HepG2 (cell line): Measurements from ENCODE around the gene LAX1. TPM values are rescaled to one million over a fixed set of nuclear protein-coding genes. Genes with fewer than 3 reads are reported as not detected.

Source experiments
- ATAC-seq: fragments of 200-7000 bp; cut with Tn5 transposase; 3 replicates; pipeline ENCODE4 v1.9.1; 2020; ENCODE audit warnings: mild to moderate bottlenecking, moderate library complexity
- BruUV-seq: library from RNA; stranded (reverse); fragments of 400-500 nt; replicated peaks from 2 replicates; lab custom pipeline; 2021; lab: Mats Ljungman, UMichigan
- CTCF ChIA-PET: fragments of 300-600 bp; formaldehyde crosslinking; extraction: SDS; loops from one replicate; lab custom pipeline; 2021; ENCODE audit warnings: low total read pairs, inconsistent platforms, low intra/inter-chr PET ratio; lab: Yijun Ruan, JAX
- POLR2A ChIA-PET: fragments of 350-600 bp; sonication (Branson Sonifier 250); formaldehyde crosslinking; loops from one replicate; lab custom pipeline; 2020; ENCODE audit warnings: antibody characterized with exemption, inconsistent platforms; lab: Yijun Ruan, JAX
- DNase-seq: peaks from one replicate; pipeline ENCODE4 v3.0.0-alpha.2; 2015; ENCODE audit warnings: low spot score
- FAIRE-seq: peaks from 3 replicates; lab custom pipeline; 2011; peaks lifted over from hg19 to GRCh38; lab: Jason Lieb, UNC
- H2AFZ ChIP-seq: one replicate; pipeline ENCODE4 v1.6.1; 2011; ENCODE audit warnings: low read length, inconsistent platforms
- H3K27ac ChIP-seq: fragments of 300-600 bp; 3 replicates; pipeline ENCODE4 v1.8.0; 2011; ENCODE audit warnings: mixed run types, mild to moderate bottlenecking, mixed read lengths, low read length, inconsistent platforms; ENCODE audit not compliant: insufficient read depth; ENCODE audit errors: extremely low read length
- H3K27me3 ChIP-seq, 2 experiments: fragments of 200-600 bp in 1 of 2; 2 replicates in 1 of 2; 3 replicates in 1 of 2; pipeline versions ENCODE4 v1.6.0 to v1.8.0; 2011; ENCODE audit warnings: low read length in 2 of 2, mild to moderate bottlenecking in 2 of 2, moderate library complexity in 2 of 2, inconsistent platforms in 1 of 2; ENCODE audit not compliant: insufficient read depth in 2 of 2, control insufficient read depth in 1 of 2
- H3K36me3 ChIP-seq, 2 experiments: fragments of 200-600 bp in 1 of 2; replicated peaks in 1 of 2; 2 replicates in 1 of 2; 3 replicates in 1 of 2; pipeline versions ENCODE4 v1.5.1 to v1.8.0; 2011; ENCODE audit warnings: low read length in 2 of 2, inconsistent platforms in 1 of 2; ENCODE audit not compliant: insufficient read depth in 2 of 2, control insufficient read depth in 1 of 2
- H3K4me1 ChIP-seq: 2 replicates; pipeline ENCODE4 v1.5.1; 2012; ENCODE audit warnings: low read length, inconsistent platforms; ENCODE audit not compliant: insufficient read depth
- H3K4me2 ChIP-seq: 2 replicates; pipeline ENCODE4 v1.6.0; 2011; ENCODE audit warnings: low read depth, low read length, inconsistent platforms
- H3K4me3 ChIP-seq, 3 experiments: fragments of 200-600 bp in 1 of 3; sonication (generic), shearing (Covaris generic) in 1 of 3; replicated peaks in 1 of 3; 2 replicates each; pipeline ENCODE4 v1.5.1; 2011 to 2016; ENCODE audit warnings: low read length in 3 of 3, inconsistent platforms in 2 of 3, low read depth in 2 of 3, mild to moderate bottlenecking in 2 of 3, control low read depth in 1 of 3, mixed read lengths in 1 of 3; ENCODE audit not compliant: insufficient read depth in 1 of 3
- H3K79me2 ChIP-seq: one replicate; pipeline ENCODE4 v1.6.1; 2011; ENCODE audit warnings: low read length, inconsistent platforms; ENCODE audit not compliant: insufficient read depth
- H3K9ac ChIP-seq: 2 replicates; pipeline ENCODE4 v1.6.0; 2011; ENCODE audit warnings: mild to moderate bottlenecking, low read depth, low read length, inconsistent platforms; ENCODE audit not compliant: insufficient read depth
- H3K9me3 ChIP-seq: 2 replicates; pipeline ENCODE4 v1.5.1; 2012; ENCODE audit warnings: mild to moderate bottlenecking, low read length
- H4K20me1 ChIP-seq: 2 replicates; pipeline ENCODE4 v1.6.0; 2011; ENCODE audit warnings: inconsistent platforms, mild to moderate bottlenecking, low read length, moderate library complexity; ENCODE audit not compliant: insufficient read depth
- KLF15 ChIP-seq: sonication (generic); formaldehyde crosslinking; IDR thresholded peaks from 2 replicates; pipeline ENCODE4 v1.8.1; 2023; ENCODE audit warnings: borderline replicate concordance, mild to moderate bottlenecking, inconsistent platforms, missing genetic modification reagents, mixed read lengths
- SNAPC5 ChIP-seq: sonication (generic); formaldehyde crosslinking; IDR thresholded peaks from 2 replicates; pipeline ENCODE4 v1.8.1; 2023; ENCODE audit warnings: mild to moderate bottlenecking, missing genetic modification reagents, borderline replicate concordance
- ZNF256 ChIP-seq: sonication (generic); formaldehyde crosslinking; conservative IDR thresholded peaks from 2 replicates; pipeline ENCODE4 v1.4.0; 2020; ENCODE audit warnings: missing genetic modification reagents
- WGBS: methylation state at CpG from one replicate; pipeline ENCODE4 v1.1.6; 2017; ENCODE audit warnings: low lambda C conversion rate; 5-methylcytosine and 5-hydroxymethylcytosine counted together
- in situ Hi-C: cut with HindIII; loops from 2 replicates; pipeline ENCODE4 v1.10.0; 2017; ENCODE audit warnings: low pct_unique_long_range_greater_than_20kb; ENCODE audit not compliant: extremely low pct_ligation_motif_present
- intact Hi-C: fragments of 100-400 bp; cut with micrococcal nuclease; formaldehyde crosslinking; loops from one replicate; pipeline ENCODE4 v1.10.0; 2022; ENCODE audit not compliant: unreplicated experiment
- polyA plus RNA-seq, 8 experiments: library from polyadenylated mRNA; depleted of rRNA in 3 of 8; stranded (reverse) in 7 of 8; unstranded in 1 of 8; fragments of >200 nt; fragmentation: Illumina TruSeq in 4 of 8; extraction: Trizol in 4 of 8; gene quantifications; 2 replicates each; pipeline versions ENCODE4 v1.2.1 to v1.2.3, GENCODE V29; 2011 to 2016; ENCODE audit warnings: low read depth in 4 of 8, missing spikeins in 1 of 8, mixed read lengths in 1 of 8; ENCODE audit not compliant: insufficient read depth in 1 of 8
- total RNA-seq, 5 experiments: library from RNA; depleted of rRNA; stranded (reverse); fragments of >200 nt; fragmentation: Illumina TruSeq; extraction: Trizol; gene quantifications; 2 replicates each; pipeline ENCODE4 v1.2.3, GENCODE V29; 2016; ENCODE audit warnings: low read depth in 1 of 5

Gene LAX1
- total and polyA plus RNA-seq, 2 of the 13 experiments (the other 11 are each of a cell fraction or from before 2014, with no cell fraction given) = not detected

- BruUV-seq = no TSS peak
- no peak for ATAC-seq
- TF ChIP-seq ZNF256 (CRISPR knock-in tag) (peak; percentile 98), SNAPC5 (CRISPR knock-in tag) (no peak)
- no peak overlapping the region for H3K9ac ChIP-seq
- no peaks in the 10 kb centered on the region; the same call in 1 of the 2 replicates for H4K20me1 ChIP-seq
- WGBS = 97% methylated on average over 2 of the region's 2 CpGs
- no peak for FAIRE-seq
- peaks cover 8% of the 10 kb centered on the region for H3K79me2 ChIP-seq
- in situ Hi-C loops (no loop called here), intact Hi-C loops (no loop called here)
- H3K4me3 ChIP-seq = no peak overlapping the region
- no peaks in the 10 kb centered on the region for H3K27me3 ChIP-seq
- H3K27ac ChIP-seq = no peak overlapping the region
- ChIA-PET POLR2A (no interaction called here), CTCF (no interaction called here)
- no peak overlapping the region for H2AFZ ChIP-seq
- H3K9me3 ChIP-seq = no peaks in the 10 kb centered on the region
- no peaks in the 10 kb centered on the region for H3K4me1 ChIP-seq
- no peak for DNase-seq
- no peak overlapping the region for H3K4me2 ChIP-seq
- peaks cover 10 to 35% of the 10 kb centered on the region in 2 experiments for H3K36me3 ChIP-seq
Measured at GRCh38 chr1:203813581-203814341, 48.8 kb downstream of the LAX1 start.

DNA sequence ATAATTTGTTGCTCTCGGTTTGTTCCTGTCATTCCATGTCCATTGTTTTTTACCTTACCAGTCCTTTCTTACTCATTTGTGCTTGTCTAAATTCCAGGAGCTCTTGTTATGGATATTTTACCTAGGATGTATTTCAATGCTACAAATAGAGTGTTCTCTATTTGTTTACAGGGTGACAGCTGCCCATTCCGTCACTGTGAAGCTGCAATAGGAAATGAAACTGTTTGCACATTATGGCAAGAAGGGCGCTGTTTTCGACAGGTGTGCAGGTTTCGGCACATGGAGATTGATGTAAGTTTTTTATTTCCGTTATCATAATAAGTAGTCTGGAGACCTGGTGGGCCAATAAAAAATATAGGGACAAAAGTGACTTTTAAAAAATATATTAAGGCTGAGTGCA, 53.4 kb downstream of the LAX1 start:
- Histone ChIP-seq H3K27me3 (no peaks in the 10 kb centered on the region), H3K9ac (no peak overlapping the region), H3K79me2 (peaks cover 20% of the 10 kb centered on the region), H2AFZ (no peak overlapping the region), H3K27ac (no peak overlapping the region), H3K4me2 (no peak overlapping the region), H3K9me3 (no peaks in the 10 kb centered on the region), H3K36me3 (peaks cover 25 to 69% of the 10 kb centered on the region in 2 experiments), H4K20me1 (peaks cover 11% of the 10 kb centered on the region; the same call in 1 of the 2 replicates), H3K4me1 (no peaks in the 10 kb centered on the region), H3K4me3 (no peak overlapping the region)
- FAIRE-seq (no peak), ATAC-seq (no peak), DNase-seq (no peak)
- WGBS = 98% methylated on average over 6 of the region's 6 CpGs
- in situ Hi-C loops (no loop called here), intact Hi-C loops (no loop called here)
- POLR2A ChIA-PET = no interaction called here
- no peak for TF ChIP-seq KLF15 (CRISPR knock-in tag)
- CTCF ChIA-PET = no interaction called here
- BruUV-seq = no TSS peak
